ENCODE measurements around the gene MPRIP.
A peak's percentile ranks its signal among the peaks of the same experiment; 100 is the strongest.

MPRIP gene

DNA sequence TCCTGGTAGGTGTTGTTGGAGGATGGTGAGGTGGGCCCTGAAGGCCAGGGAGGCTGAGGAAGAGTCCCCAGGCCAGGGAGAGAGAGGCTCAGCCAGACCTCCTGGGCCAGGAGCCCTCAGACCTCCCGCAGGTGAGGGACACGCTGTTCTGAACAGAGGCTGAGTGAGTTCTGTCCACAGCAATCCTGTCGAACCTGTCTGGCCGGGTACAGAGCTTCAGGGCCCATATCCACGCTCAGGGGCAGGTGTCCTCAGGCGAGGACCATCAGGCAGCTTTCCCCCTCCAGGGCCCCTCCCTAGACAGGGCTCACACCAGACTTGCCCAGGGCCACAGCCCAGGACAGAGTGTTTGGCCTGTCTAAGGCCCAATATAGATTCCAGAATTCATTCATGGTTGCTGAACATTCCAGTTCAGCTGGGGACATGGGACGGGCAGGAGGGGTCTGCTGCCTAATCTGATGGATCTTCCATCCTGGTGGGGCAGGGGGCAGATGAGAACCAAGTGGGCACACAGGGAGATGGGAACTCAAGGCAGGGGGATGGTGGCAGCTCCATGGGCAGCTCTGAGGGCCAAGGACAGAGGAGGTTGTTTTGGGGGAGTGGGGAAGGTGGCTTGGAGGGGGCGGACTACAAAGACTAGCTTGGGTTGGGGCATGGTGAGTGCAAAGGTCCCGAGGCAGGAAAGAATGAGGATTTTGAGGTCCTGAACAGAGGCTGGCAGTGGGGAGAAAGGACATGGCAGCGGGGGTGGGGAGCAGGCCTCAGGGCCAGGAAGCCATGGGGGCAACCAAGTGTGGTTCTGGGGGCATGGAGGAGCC, 23.4 kb upstream of the MPRIP start:
- DNase-seq, result no peak
- Mint-ChIP-seq H3K27ac (peak overlapping the region; percentile 54), H3K4me3 (no peak overlapping the region), H3K27me3 (peaks cover 23% of the 10 kb centered on the region), H3K36me3 (no peaks in the 10 kb centered on the region), H3K4me1 (peaks cover 31% of the 10 kb centered on the region), H3K9me3 (no peaks in the 10 kb centered on the region)
- CTCF ChIA-PET, result interaction anchor here (0.7 kb wide), 1 partner anchor 15 kb away, joined by 3 read pairs; no protein-coding TSS in a partner anchor

- peaks cover 31% of the 10 kb centered on the region for H3K4me1 Mint-ChIP-seq
Observed at GRCh38 chr17:17019430-17019762, 22.9 kb upstream of the MPRIP start.

GRCh38 chr17:17019891-17020456, 22.3 kb upstream of the MPRIP start:
- peaks cover 31% of the 10 kb centered on the region for H3K4me1 Mint-ChIP-seq

More at GRCh38 chr17:17019430-17019762, 22.9 kb upstream of the MPRIP start:
- H3K9me3 Mint-ChIP-seq, result no peaks in the 10 kb centered on the region
- CTCF ChIA-PET, result interaction anchor here (0.7 kb wide), 1 partner anchor 15 kb away, joined by 3 read pairs; no protein-coding TSS in a partner anchor
- no peaks in the 10 kb centered on the region for H3K36me3 Mint-ChIP-seq
- no peak overlapping the region for H3K4me3 Mint-ChIP-seq
- peaks cover 18% of the 10 kb centered on the region for H3K27me3 Mint-ChIP-seq
- DNase-seq, result no peak
- no peak overlapping the region for H3K27ac Mint-ChIP-seq

GRCh38 chr17:17020821-17021193, 21.4 kb upstream of the MPRIP start:
- Mint-ChIP-seq H3K27me3 (peaks cover 5% of the 10 kb centered on the region), H3K9me3 (no peaks in the 10 kb centered on the region)

More at GRCh38 chr17:17019891-17020456, 22.3 kb upstream of the MPRIP start:
- no peak for DNase-seq
- H3K9me3 Mint-ChIP-seq, result no peaks in the 10 kb centered on the region
- peaks cover 13% of the 10 kb centered on the region for H3K27me3 Mint-ChIP-seq
- no peaks in the 10 kb centered on the region for H3K36me3 Mint-ChIP-seq
- H3K27ac Mint-ChIP-seq, result no peak overlapping the region
- no peak overlapping the region for H3K4me3 Mint-ChIP-seq
- CTCF ChIA-PET, result no interaction called here

DNA sequence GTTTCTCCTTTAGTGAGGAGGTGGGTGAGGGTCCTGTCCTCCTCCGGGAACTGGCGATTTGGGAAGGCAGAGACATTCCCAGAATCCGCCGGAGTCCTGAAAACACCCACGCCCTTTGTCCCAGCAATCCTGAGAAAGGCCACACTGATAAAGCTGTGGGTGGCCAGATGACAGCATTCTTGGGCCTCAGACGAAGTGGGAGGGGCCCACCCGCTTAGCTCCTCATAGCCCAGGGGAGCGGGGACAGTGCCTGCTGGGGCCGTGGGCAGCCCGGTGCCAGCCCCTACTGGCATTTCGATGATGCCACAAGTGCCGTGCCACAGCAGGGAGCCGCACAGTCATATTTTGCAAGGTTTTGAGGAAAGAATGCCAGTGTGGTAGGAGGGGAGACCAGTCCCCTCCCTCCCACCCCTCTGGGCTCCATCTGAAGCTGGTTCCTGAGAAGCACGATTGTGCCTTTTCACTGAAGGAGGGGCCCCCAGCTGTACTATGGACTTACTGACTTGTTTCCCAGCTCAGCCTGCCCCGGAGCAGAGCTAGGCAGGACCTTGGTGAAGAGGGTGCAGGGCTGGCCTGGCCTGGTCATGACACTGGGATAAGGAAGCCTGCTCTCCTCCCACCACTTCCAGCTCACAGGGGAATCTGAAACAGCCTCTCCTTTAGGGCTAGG, 20.9 kb upstream of the MPRIP start:
- CTCF ChIA-PET, result no interaction called here
- Mint-ChIP-seq H3K4me1 (peaks cover 18% of the 10 kb centered on the region), H3K9me3 (no peaks in the 10 kb centered on the region)

More at GRCh38 chr17:17020821-17021193, 21.4 kb upstream of the MPRIP start:
- H3K36me3 Mint-ChIP-seq, result no peaks in the 10 kb centered on the region
- CTCF ChIA-PET, result no interaction called here
- H3K4me1 Mint-ChIP-seq, result peaks cover 23% of the 10 kb centered on the region
- no peak overlapping the region for H3K27ac Mint-ChIP-seq
- DNase-seq, result no peak
- H3K4me3 Mint-ChIP-seq, result no peak overlapping the region

GRCh38 chr17:17022011-17022410, 20.2 kb upstream of the MPRIP start:
- DNase-seq, result no peak
- Mint-ChIP-seq H3K9me3 (no peaks in the 10 kb centered on the region), H3K4me3 (no peak overlapping the region), H3K4me1 (peaks cover 11% of the 10 kb centered on the region), H3K36me3 (no peaks in the 10 kb centered on the region), H3K27me3 (peaks cover 5% of the 10 kb centered on the region), H3K27ac (no peak overlapping the region)
- CTCF ChIA-PET, result no interaction called here

More for the DNA sequence above, 20.9 kb upstream of the MPRIP start:
- Mint-ChIP-seq H3K27me3 (peaks cover 5% of the 10 kb centered on the region), H3K4me3 (no peak overlapping the region), H3K27ac (no peak overlapping the region), H3K36me3 (no peaks in the 10 kb centered on the region)
- DNase-seq, result no peak

- no peak overlapping the region for H3K27ac Mint-ChIP-seq
- no peaks in the 10 kb centered on the region for H3K9me3 Mint-ChIP-seq
- DNase-seq, result no peak
- H3K4me1 Mint-ChIP-seq, result peaks cover 7% of the 10 kb centered on the region
- H3K36me3 Mint-ChIP-seq, result no peaks in the 10 kb centered on the region
- H3K27me3 Mint-ChIP-seq, result peaks cover 5% of the 10 kb centered on the region
- CTCF ChIA-PET, result no interaction called here
- H3K4me3 Mint-ChIP-seq, result no peak overlapping the region
Observed at GRCh38 chr17:17022456-17022855, 19.8 kb upstream of the MPRIP start.

- H3K27ac Mint-ChIP-seq, result no peak overlapping the region
- no peaks in the 10 kb centered on the region for H3K36me3 Mint-ChIP-seq
- no peak overlapping the region for H3K4me3 Mint-ChIP-seq
- CTCF ChIA-PET, result no interaction called here
- no peak for DNase-seq
- no peaks in the 10 kb centered on the region for H3K4me1 Mint-ChIP-seq
- peaks cover 12% of the 10 kb centered on the region for H3K27me3 Mint-ChIP-seq
- no peaks in the 10 kb centered on the region for H3K9me3 Mint-ChIP-seq
Observed at GRCh38 chr17:17024778-17025300, 17.4 kb upstream of the MPRIP start.

GRCh38 chr17:17025621-17026020, 16.6 kb upstream of the MPRIP start:
- peaks cover 12% of the 10 kb centered on the region for H3K27me3 Mint-ChIP-seq
- no peaks in the 10 kb centered on the region for H3K36me3 Mint-ChIP-seq
- CTCF ChIA-PET, result no interaction called here
- H3K4me1 Mint-ChIP-seq, result no peaks in the 10 kb centered on the region
- DNase-seq, result no peak
- no peak overlapping the region for H3K27ac Mint-ChIP-seq
- H3K9me3 Mint-ChIP-seq, result no peaks in the 10 kb centered on the region
- no peak overlapping the region for H3K4me3 Mint-ChIP-seq

GRCh38 chr17:17026163-17026562, 16.1 kb upstream of the MPRIP start:
- Mint-ChIP-seq H3K4me1 (no peaks in the 10 kb centered on the region), H3K9me3 (no peaks in the 10 kb centered on the region), H3K27ac (no peak overlapping the region), H3K36me3 (no peaks in the 10 kb centered on the region), H3K4me3 (no peak overlapping the region), H3K27me3 (peaks cover 12% of the 10 kb centered on the region)
- CTCF ChIA-PET, result no interaction called here
- DNase-seq, result no peak

- H3K27ac Mint-ChIP-seq, result no peak overlapping the region
- H3K9me3 Mint-ChIP-seq, result no peaks in the 10 kb centered on the region
- DNase-seq, result no peak
- peaks cover 7% of the 10 kb centered on the region for H3K27me3 Mint-ChIP-seq
- H3K36me3 Mint-ChIP-seq, result no peaks in the 10 kb centered on the region
- CTCF ChIA-PET, result interaction anchor here (0.6 to 0.7 kb wide), 2 partner anchors 9 to 237 kb away, joined by 3 read pairs; no protein-coding TSS in a partner anchor
- H3K4me1 Mint-ChIP-seq, result no peaks in the 10 kb centered on the region
- H3K4me3 Mint-ChIP-seq, result no peak overlapping the region
Observed at GRCh38 chr17:17027442-17028058, 14.7 kb upstream of the MPRIP start.

GRCh38 chr17:17028059-17028877, 14.0 kb upstream of the MPRIP start:
- Mint-ChIP-seq H3K9me3 (no peaks in the 10 kb centered on the region), H3K27ac (no peak overlapping the region), H3K36me3 (no peaks in the 10 kb centered on the region), H3K4me3 (no peak overlapping the region), H3K4me1 (no peaks in the 10 kb centered on the region), H3K27me3 (peaks cover 7% of the 10 kb centered on the region)
- no peak for DNase-seq
- CTCF ChIA-PET, result no interaction called here

DNA sequence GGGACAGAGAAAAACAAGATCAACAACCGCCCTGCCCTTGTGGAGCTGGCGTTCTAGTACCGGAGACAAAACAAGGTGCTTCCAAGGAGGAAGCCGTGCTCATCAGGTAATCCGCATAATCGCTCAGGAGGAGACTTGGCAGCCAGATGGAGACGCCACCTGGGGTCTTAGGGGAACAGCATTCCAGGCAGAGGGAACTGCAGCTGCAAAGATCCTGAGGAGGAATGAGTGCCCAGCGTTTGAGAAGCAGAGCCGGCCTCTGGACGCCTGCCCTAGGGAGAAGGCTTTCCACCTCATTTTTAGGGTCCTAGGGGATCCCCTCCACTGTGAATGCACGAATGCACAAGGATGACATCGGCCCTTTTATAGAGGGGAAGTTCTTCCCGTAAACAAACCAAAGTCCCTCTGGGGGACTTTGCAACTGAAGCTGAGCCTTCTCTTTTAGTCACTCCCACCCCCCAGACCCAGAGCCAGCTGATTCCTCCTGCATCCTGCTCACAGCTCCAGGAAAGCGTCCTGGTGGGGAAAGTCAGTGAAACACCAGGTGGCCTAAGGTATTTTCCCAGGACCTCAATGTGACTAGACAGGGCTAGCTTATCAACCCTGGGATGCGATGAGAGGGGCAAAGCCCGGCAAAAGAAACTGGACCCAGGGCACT, 13.2 kb upstream of the MPRIP start:
- CTCF ChIA-PET, result no interaction called here
- no peak overlapping the region for H3K27ac Mint-ChIP-seq
- DNase-seq, result no peak
- no peaks in the 10 kb centered on the region for H3K36me3 Mint-ChIP-seq
- no peaks in the 10 kb centered on the region for H3K4me1 Mint-ChIP-seq
- no peak overlapping the region for H3K4me3 Mint-ChIP-seq
- no peaks in the 10 kb centered on the region for H3K9me3 Mint-ChIP-seq
- peaks cover 7% of the 10 kb centered on the region for H3K27me3 Mint-ChIP-seq
